HG03460 (cell line): ENCODE data around the gene KIF17.

Experiments used
- ATAC-seq: cut with Tn5 transposase; IDR thresholded peaks from one replicate; pipeline ENCODE4 v1.9.1; 2021; ENCODE audit not compliant: unreplicated experiment

KIF17 gene

GRCh38 chr1:20717452-20718342 is at the start of gene KIF17:
TSS of gene KIF17 (minus strand) at chr1:20718007. CDS start at chr1:20717706, 301 bp downstream.
- ATAC-seq = no peak

- no peak for ATAC-seq
Measured at GRCh38 chr1:20767271-20767670, 49.5 kb upstream of the KIF17 start.

DNA sequence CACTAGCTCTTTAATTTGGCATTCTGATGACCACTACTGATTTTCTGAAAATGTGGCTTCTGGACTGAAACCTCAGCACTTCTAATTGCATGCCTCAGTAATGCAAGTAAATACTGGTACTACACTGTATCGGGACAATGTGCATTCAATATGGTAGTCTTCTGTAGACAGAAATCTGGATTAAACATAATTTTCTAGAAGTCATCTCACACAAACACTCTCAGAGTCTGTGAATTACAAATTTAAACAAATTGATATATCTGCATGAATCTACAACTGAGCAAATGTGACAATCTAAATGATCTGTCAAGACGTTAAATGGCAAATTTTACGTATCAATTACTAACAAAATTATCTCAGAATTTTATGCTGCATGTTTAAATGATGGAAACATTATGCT is 45.6 kb upstream of the KIF17 start:
- no peak for ATAC-seq

DNA sequence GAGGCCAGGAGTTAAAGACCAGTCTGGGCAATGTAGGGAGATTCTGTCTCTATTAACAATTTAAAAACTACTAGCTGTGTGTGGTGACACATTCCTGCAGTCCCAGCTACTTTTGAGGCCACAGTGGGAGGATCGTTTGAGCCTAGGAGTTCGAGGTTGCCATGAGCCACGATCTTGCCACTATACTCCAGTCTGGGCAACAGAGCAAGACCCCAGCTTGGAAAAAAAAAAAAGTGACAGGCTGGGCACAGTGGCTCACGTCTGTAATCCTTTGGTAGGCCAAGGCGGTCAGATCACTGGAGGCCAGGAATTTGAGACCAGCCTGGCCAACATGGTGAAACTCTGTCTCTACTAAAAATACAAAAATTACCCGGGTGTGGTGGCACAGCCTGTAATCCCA is 42.5 kb upstream of the KIF17 start:
- ATAC-seq = no peak

DNA sequence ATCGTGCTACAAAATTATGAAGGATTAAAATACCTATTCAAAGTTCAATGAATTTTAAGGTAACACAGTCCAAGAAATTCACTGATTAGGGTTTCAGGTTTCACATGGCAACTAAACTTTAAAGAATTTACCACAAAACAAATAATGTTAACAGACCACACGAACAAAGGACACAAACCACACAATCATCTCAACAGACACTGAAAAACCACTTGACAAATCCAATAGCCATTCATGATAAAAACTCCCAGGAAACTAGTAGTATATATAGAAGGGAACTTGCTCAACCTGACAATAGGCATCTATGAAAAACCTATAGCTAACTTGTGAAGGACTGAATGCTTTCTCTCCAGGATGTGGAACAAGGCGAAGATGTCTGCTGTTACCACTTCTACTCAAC is 35.8 kb upstream of the KIF17 start:
- no peak for ATAC-seq

- ATAC-seq = no peak
Measured at GRCh38 chr1:20751462-20751990, 33.7 kb upstream of the KIF17 start.

- ATAC-seq = no peak
Measured at GRCh38 chr1:20742671-20743070, 24.9 kb upstream of the KIF17 start.

DNA sequence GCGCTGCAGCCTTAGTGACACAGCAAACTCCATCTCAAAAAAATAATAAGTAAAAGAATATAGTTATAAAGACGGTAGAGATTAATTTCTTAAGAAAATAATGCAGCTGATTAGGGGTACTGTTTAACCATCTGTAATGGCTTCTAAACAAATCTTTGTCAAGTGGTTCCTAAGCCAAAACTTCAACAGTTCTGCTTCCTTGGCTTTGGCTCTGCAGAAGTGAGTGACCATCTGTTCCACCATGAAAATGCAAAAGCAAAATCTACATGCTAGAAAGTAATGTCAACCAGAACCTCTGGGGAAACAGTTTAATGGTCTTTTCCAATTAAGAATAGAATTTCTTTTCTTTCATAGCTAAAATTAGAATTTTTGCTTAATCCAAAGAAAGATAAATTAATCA is 23.0 kb upstream of the KIF17 start:
- no peak for ATAC-seq

GRCh38 chr1:20739225-20739624 is 21.4 kb upstream of the KIF17 start:
- ATAC-seq = no peak

GRCh38 chr1:20735581-20736111 is 17.8 kb upstream of the KIF17 start:
- no peak for ATAC-seq

GRCh38 chr1:20733360-20733975 is 15.7 kb upstream of the KIF17 start:
- ATAC-seq = peak; percentile 5

GRCh38 chr1:20732588-20733359 is 15.0 kb upstream of the KIF17 start, which contains the start of gene SH2D5:
TSS of gene SH2D5 (minus strand) at chr1:20732703. CDS start at chr1:20728044, 4,659 bp downstream.
- peak; percentile 44 for ATAC-seq

DNA sequence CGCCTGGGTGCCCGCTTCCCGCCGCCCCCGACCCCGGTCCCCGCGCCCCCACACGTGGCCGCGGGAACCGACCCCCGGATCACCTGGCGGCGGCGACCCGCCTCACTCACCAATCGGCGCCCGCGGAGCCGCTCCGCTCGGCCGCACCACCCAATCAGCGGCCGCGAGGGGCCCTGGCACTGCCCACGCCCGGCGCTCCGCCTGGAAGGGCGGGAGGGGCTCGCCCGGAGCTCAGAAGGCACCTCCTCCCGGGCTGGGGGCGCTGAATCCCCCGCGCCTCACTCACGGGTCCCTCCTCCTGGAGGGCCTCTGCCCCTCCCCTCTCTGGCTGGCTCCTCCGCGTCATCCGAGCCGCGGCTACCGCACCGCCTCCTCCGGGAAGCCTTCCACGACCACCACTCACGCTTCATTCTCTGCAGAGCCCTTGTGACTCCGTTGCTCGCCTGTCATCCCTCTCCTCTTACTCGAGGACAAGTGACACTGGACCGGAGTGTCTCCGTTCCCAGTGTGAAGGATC is 14.3 kb upstream of the KIF17 start:
- ATAC-seq = peak; percentile 54

- no peak for ATAC-seq
Measured at GRCh38 chr1:20731057-20731991, 13.5 kb upstream of the KIF17 start.

- ATAC-seq = no peak
Measured at GRCh38 chr1:20730690-20731056, 12.9 kb upstream of the KIF17 start.

DNA sequence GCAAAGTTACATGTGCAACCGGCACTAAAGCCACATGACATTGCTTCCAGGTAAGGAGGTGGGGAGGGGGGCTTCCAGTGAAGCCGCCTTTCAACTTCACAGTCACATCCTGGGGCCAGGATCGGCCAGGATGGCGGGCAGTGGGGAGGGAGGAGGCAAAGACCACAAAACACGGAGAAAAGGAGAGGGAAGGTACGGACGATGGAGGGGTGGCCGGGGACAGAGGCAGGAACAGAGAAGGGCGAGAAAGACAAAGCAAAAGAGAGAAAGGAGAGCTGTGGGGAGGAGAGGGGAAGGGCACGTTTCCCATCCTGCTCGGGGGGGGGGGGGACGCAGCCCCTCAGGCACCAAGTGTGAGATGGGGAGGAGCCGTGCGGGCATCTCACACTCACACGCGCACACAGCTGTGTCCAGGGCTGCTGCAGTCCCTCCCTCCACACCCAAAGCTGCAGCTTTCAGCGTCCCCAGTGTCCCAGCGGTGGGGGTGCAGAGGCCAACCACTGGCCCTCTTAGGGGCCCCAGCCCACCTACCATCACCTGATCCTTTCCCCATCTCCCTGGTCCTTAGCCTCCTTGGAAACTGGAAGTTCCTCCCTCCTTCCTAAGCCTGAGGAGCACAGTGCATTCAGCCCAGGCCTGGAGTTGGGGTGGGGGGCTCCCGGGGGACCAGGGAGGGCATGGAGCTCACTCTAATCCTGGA is 12.3 kb upstream of the KIF17 start:
- no peak for ATAC-seq

- no peak for ATAC-seq
Measured at GRCh38 chr1:20729155-20729931, 11.5 kb upstream of the KIF17 start.

GRCh38 chr1:20728371-20729154 is 10.8 kb upstream of the KIF17 start:
- ATAC-seq = no peak
